GM21526 (cell line): ENCODE measurements around the gene FKBP10.
A peak's percentile ranks its signal among the peaks of the same experiment; 100 is the strongest.
"Not testable (repeated sequence)": the region's sequence is repeated elsewhere in the genome, so short reads cannot be mapped to it uniquely, and the experiment has no call there.

Source experiments
- ATAC-seq: cut with Tn5 transposase; IDR thresholded peaks from one replicate; pipeline ENCODE4 v1.9.1; 2021; ENCODE audit warnings: moderate library complexity; ENCODE audit not compliant: unreplicated experiment, low FRiP score

FKBP10 gene

GRCh38 chr17:41803049-41804020 is 9.5 kb upstream of the FKBP10 start:
- no peak for ATAC-seq

DNA sequence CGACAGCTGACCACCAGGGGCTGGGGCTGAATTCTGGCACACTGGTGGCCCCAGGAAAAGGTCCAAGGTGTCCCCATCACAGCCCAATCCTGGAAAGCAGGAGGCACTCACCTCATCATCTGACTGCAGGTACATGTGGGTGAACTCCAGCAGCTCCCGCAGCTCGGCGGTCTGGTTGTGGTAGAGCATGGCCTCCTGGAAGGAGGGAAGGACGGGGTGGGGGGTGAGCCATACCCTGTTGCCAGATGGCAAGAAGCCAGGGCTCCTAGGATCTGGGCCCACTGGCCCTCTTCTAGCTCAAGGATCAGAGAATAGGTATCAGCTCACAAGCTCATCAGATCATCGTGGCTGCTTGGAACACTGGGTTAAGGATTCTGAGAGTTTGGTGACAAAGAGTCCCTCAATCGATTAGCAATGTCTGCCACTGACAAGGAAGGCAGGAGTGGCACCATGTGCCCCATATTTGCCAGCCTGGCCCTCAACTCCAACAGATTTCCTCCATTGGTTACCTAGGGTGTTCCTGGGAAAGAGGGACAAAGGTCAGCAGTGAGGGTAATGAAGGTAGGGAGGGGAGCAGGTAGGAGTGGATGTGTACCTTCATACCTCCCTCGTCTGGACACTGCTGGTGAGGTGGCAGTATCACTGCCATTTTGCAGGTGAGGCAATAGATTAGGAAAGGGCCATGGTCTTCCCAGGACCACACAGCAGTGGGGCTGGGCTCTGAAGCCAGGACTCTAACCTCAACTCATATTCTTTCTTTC is 5.9 kb upstream of the FKBP10 start:
- ATAC-seq: no peak

GRCh38 chr17:41810659-41811548 is 1.9 kb upstream of the FKBP10 start:
- no peak for ATAC-seq

DNA sequence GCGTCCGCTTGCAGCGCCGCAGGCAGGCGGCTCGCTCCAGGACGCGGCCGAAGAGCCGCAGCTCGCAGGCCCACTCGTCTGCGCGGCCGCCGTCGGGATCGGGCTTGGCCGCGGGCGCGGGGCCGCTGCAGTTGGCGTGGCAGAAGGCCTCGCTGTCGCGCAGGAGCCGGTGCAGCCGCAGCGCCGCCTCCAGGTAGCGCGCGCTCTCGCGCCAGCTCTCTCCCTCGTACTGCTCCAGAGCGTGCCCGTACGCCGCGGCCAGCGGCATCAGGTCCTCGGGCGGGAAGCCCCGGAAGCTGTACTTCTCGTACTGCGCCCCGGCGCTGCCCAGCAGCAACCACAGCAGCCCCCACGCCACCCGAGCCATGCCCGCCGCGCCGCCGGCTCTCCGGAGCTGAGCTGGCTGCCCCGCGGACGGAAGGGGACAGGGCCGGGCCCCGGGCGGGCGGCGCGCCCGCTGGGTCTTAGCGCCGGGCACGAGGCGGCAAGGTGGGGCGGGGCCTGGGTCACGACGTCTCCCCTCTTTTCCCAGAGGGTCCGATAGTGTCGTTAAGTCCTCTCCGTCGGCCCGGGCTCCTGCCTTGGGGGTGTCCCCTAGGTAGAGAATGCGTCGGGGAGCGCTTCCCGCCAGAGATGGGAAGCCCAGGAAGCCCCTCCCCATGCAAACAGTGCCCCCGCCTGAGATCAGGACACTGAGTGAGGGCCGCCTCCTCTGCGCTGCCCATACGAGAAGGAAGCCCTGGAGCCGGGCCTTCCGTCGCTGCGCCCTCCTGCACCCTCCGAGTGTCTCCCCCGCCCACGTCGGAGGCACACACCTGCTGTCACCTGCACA is 1.0 kb upstream of the FKBP10 start, which contains the start of gene P3H4:
Gene P3H4, minus strand, starts transcription at position 401 of the 832 bp plus-strand sequence. Its CDS starts 34 bp downstream, at position 367.
- ATAC-seq: peak; percentile 61

DNA sequence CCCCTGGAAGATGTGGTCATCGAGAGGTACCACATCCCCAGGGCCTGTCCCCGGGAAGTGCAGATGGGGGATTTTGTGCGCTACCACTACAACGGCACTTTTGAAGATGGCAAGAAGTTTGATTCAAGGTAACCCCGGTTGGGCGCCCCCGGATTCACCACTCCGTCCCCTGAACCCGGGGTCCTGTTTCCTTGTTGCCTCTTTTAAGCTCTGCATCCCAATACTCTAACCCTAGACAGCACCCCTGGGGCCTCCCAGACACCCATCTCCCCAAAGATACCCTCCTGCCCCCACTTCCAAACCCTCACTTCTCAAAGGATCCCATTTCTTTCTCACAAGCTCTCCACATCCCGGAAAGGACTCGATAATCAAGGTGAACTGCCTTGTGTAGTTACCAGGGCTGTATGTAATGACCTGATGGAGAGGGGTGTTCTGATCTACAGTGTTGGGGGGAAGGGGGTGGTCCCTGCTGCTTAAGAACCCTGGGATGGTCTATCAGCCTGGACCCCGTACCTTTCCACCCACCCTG is 412 bp downstream of the FKBP10 start:
- no peak for ATAC-seq

DNA sequence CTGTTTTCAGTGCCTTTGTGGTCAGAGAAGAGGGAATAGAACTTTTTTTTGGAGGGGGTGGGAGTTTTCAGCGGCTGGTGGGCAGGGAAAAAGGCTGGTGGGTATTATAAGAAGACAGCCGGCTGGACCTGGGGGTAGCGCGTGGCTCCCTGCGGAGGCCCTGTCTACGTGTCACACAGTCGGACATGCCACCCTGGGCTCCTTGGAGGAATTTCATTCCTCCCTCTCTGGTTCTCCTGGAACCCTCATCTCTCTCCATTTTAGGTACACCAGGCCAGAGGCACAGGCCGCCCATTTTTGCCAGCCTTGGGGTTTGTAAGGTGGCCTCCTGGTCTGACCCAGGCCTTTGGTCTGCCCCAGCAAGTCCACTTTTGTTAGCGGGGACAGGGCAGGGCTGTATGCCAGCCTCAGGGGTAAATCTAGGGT is 908 bp downstream of the FKBP10 start:
- ATAC-seq: no peak

DNA sequence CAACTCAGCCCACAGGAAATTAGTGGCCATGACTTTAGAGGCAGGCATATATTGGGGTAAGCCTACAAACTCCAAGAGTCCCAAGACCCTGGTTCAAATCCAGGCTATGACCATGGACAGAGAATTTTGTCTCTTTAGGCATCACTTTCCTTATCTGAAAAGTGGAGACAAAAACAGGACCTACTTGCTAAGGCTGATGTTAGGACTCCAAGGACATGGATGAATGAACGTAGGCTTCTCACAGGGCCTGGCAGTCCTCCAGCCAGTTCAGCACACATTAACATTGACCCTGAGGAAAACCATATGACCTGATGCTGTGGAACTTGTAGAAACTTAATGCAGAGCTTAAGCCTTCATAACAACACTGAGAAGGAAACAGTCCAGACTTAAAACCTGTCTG is 1.4 kb downstream of the FKBP10 start:
- ATAC-seq: no peak

GRCh38 chr17:41816637-41817320 is 4.0 kb downstream of the FKBP10 start:
- ATAC-seq: no peak

- no peak for ATAC-seq
Measured at GRCh38 chr17:41818024-41818423, 5.2 kb downstream of the FKBP10 start.

GRCh38 chr17:41821776-41822175 is 9.0 kb downstream of the FKBP10 start:
- ATAC-seq: no peak

DNA sequence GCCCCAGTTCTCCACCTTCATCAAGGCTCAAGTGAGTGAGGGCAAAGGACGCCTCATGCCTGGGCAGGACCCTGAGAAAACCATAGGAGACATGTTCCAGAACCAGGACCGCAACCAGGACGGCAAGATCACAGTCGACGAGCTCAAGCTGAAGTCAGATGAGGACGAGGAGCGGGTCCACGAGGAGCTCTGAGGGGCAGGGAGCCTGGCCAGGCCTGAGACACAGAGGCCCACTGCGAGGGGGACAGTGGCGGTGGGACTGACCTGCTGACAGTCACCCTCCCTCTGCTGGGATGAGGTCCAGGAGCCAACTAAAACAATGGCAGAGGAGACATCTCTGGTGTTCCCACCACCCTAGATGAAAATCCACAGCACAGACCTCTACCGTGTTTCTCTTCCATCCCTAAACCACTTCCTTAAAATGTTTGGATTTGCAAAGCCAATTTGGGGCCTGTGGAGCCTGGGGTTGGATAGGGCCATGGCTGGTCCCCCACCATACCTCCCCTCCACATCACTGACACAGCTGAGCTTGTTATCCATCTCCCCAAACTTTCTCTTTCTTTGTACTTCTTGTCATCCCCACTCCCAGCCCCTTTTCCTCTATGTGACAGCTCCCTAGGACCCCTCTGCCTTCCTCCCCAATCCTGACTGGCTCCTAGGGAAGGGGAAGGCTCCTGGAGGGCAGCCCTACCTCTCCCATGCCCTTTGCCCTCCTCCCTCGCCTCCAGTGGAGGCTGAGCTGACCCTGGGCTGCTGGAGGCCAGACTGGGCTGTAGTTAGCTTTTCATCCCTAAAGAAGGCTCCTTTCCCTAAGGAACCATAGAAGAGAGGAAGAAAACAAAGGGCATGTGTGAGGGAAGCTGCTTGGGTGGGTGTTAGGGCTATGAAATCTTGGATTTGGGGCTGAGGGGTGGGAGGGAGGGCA is 9.7 kb downstream of the FKBP10 start:
- no peak for ATAC-seq

GRCh38 chr17:41823141-41823524 is 10.3 kb downstream of the FKBP10 start:
- no peak for ATAC-seq

DNA sequence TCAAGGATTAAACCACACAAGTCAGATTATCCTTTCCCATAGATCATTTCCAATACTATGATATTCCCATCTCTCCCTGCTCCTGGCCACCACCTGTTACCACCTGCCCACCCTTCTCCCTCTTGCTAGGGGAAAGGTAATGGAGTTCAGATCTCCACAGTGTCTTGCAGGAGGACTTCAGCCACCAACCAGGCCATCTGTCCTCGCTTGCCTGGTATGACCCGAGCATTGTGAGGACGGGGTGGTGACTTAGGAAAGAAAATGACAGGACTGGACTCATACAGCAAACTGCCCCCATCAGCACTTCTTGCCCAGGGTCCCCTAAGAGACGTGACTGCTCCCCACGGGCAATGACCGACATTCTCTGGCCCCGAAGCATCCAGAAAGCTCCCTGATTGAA is 10.8 kb downstream of the FKBP10 start:
- ATAC-seq: no peak

DNA sequence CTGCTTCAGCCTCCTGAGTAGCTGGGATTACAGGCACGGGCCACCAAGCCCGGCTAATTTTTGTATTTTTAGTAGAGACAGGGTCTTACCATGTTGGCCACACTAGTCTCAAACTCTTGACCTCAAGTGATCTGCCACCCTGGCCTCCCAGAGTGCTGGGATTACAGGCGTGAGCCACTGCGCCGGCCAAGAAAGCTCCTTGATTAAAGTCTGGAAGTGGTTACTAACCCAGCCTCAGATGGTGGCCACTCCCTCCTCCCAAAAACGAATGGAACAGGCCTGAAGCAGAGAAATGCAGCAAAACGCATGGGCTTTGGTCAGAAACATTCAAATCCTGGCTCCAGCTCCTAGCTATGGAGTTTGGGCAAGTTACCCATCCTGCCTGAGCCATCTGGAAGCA is 11.3 kb downstream of the FKBP10 start:
- no peak for ATAC-seq

DNA sequence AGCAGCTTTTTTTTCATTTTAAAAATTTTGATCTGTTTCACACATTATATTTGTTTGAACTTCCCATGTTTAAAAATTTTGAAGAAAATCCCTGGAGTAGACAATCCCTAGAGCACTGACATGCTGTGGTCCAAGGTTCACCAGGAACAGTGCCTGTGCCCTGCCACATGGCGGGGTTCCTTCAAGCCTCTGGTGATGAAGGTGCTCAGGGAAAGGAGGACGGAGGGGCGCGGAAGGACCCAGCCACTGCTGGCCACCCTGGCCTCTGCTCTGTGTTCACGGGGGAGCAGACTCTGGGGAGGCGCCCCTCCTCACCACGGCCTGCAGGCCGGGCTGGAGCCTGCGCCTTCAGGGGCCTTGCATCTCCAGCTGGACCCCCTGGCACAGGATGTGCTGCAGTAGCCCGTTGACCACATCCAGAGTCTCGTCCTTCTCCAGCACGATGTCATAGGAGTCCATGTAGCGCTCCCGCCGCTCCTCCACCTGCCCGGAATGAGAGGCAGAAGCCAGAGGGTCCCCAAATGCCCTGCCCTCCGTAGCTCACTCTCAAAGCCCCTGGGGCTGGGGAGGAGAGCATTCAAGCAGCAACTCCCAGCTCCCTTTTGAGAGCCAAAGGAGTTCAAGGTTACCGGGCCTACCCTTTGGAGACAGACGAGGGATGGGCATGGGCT is 12.5 kb downstream of the FKBP10 start:
- ATAC-seq: no peak

- not testable (repeated sequence) for ATAC-seq
Measured at GRCh38 chr17:41829961-41830360, 17.2 kb downstream of the FKBP10 start.

- no peak for ATAC-seq
Measured at GRCh38 chr17:41835214-41835799, 22.5 kb downstream of the FKBP10 start.
